SU-DHL-6 (cell line): Measurements from ENCODE around the gene SHOX.

Source experiments
- EZH2phosphoT487 ChIP-seq: fragments of 200-600 bp; sonication (generic), shearing (Covaris generic); conservative IDR thresholded peaks from 2 replicates; pipeline ENCODE4 v1.6.1; 2018; ENCODE audit warnings: mild to moderate bottlenecking, antibody characterized with exemption, low read length, moderate library complexity, mixed read lengths
- TF ChIP-seq, protein P1 (sequence below): fragments of 200-600 bp; sonication (generic); IDR thresholded peaks from one replicate; pipeline ENCODE4 v1.5.1; 2017; ENCODE audit warnings: antibody characterized with exemption, mild to moderate bottlenecking, low read length, moderate library complexity; ENCODE audit not compliant: insufficient read depth, poor library complexity, severe bottlenecking

DNA sequence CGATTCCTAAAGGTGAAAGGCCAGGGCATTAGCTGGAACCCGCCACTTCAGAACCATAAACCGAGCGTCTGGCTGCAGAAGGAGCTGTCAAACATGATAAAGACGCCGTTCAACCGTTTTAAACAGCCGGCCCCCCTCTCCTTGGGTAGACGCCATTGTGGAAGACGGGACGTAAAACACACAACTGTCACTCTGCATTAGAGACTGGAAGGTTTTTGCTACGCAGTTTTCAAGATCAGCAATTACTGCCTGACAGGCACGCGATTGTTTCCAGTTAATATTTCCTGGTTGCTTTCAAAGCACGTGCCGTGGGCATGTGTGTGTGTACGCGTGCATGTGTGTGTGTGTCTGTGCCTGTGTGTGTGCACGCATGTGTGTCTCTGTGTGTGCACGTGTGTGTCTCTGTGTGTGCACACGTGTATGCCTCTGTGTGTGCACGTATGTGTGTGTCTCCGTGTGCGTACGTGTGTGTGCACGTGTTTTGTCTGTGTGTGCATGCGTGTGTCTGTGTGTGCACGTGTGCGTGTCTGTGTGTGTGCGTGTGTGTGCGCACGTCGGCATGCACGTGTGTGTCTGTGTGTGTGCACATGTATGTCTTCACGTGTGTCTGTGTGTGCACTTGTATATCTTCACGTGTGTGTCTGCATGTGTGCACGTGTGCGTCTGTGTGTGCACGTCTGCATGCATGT lies 48.8 kb downstream of the SHOX start:
- TF ChIP-seq, protein P1, sequence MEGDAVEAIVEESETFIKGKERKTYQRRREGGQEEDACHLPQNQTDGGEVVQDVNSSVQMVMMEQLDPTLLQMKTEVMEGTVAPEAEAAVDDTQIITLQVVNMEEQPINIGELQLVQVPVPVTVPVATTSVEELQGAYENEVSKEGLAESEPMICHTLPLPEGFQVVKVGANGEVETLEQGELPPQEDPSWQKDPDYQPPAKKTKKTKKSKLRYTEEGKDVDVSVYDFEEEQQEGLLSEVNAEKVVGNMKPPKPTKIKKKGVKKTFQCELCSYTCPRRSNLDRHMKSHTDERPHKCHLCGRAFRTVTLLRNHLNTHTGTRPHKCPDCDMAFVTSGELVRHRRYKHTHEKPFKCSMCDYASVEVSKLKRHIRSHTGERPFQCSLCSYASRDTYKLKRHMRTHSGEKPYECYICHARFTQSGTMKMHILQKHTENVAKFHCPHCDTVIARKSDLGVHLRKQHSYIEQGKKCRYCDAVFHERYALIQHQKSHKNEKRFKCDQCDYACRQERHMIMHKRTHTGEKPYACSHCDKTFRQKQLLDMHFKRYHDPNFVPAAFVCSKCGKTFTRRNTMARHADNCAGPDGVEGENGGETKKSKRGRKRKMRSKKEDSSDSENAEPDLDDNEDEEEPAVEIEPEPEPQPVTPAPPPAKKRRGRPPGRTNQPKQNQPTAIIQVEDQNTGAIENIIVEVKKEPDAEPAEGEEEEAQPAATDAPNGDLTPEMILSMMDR, result no peak
- TF ChIP-seq EZH2phosphoT487, result no peak
